H1 (cell line): ENCODE measurements around the gene EIF2B2. TPM values are rescaled to one million over a fixed set of nuclear protein-coding genes. Genes with fewer than 3 reads are reported as not detected.

ENCODE experiments used
- CTCF ChIA-PET: fragments of 300-600 bp; sonication (Branson Sonifier 250); formaldehyde crosslinking; loops from one replicate; lab custom pipeline; 2021; ENCODE audit not compliant: partially characterized antibody; lab: Charles Lee
- POLR2A ChIA-PET: fragments of 300-600 bp; sonication (Branson Sonifier 250); formaldehyde crosslinking; loops from one replicate; lab custom pipeline; 2021; ENCODE audit warnings: inconsistent platforms; ENCODE audit not compliant: partially characterized antibody; lab: Charles Lee
- DNase-seq, 2 experiments: peaks; one replicate each; pipeline versions ENCODE4 v3.0.0 to v3.0.0-alpha.2; 2010 to 2022; ENCODE audit warnings: low spot score in 2 of 2, low read depth in 1 of 2, mixed read lengths in 1 of 2
- FAIRE-seq: peaks from 2 replicates; lab custom pipeline; 2011; peaks lifted over from hg19 to GRCh38; lab: Jason Lieb, UNC
- H2AFZ ChIP-seq: 2 replicates; pipeline ENCODE4 v1.8.1; 2012; ENCODE audit warnings: low read length, inconsistent platforms
- H2AK5ac ChIP-seq: 2 replicates; pipeline ENCODE4 v1.6.1; 2013; ENCODE audit warnings: low read depth, low read length
- H2BK120ac ChIP-seq: replicated peaks from 2 replicates; pipeline ENCODE3; 2013; ENCODE audit warnings: low read depth, low read length, inconsistent platforms
- H2BK12ac ChIP-seq: 2 replicates; pipeline ENCODE4 v1.6.1; 2013; ENCODE audit warnings: low read depth, low read length
- H2BK15ac ChIP-seq: 2 replicates; pipeline ENCODE4 v1.6.1; 2013; ENCODE audit warnings: low read length
- H2BK20ac ChIP-seq: 2 replicates; pipeline ENCODE4 v1.6.1; 2013; ENCODE audit warnings: low read length
- H2BK5ac ChIP-seq: 2 replicates; pipeline ENCODE4 v1.6.1; 2013; ENCODE audit warnings: low read depth, low read length
- H3K14ac ChIP-seq: 2 replicates; pipeline ENCODE4 v1.6.1; 2013; ENCODE audit warnings: inconsistent platforms; ENCODE audit not compliant: insufficient read length
- H3K18ac ChIP-seq: 2 replicates; pipeline ENCODE4 v1.6.1; 2013; ENCODE audit warnings: low read length; ENCODE audit errors: extremely low read depth
- H3K23ac ChIP-seq: 2 replicates; pipeline ENCODE4 v1.6.1; 2013; ENCODE audit warnings: inconsistent platforms; ENCODE audit not compliant: insufficient read length
- H3K23me2 ChIP-seq: 2 replicates; pipeline ENCODE4 v1.6.1; 2013; ENCODE audit warnings: low read depth, low read length
- H3K27ac ChIP-seq: 2 replicates; pipeline ENCODE4 v1.6.1; 2011; ENCODE audit warnings: low read depth, low read length, inconsistent platforms
- H3K27me3 ChIP-seq, 4 experiments: replicated peaks in 1 of 4; 1 replicate in 1 of 4; 2 replicates in 3 of 4; pipeline versions ENCODE4 v1.6.1 to v1.8.1; 2011 to 2013; ENCODE audit warnings: low read length in 3 of 4, mild to moderate bottlenecking in 3 of 4, inconsistent platforms in 2 of 4, mixed read lengths in 2 of 4, moderate library complexity in 1 of 4; ENCODE audit not compliant: control insufficient read depth in 3 of 4, insufficient read depth in 3 of 4; ENCODE audit errors: extremely low read depth in 1 of 4
- H3K36me3 ChIP-seq, 4 experiments: 2 replicates each; pipeline versions ENCODE4 v1.6.1 to v1.8.1; 2011 to 2013; ENCODE audit warnings: mild to moderate bottlenecking in 4 of 4, low read length in 3 of 4, moderate library complexity in 2 of 4, control low read depth in 1 of 4, inconsistent platforms in 1 of 4; ENCODE audit not compliant: insufficient read depth in 4 of 4, control insufficient read depth in 2 of 4
- H3K4ac ChIP-seq: replicated peaks from 2 replicates; pipeline ENCODE3; 2013; ENCODE audit warnings: low read length, low read depth, mixed read lengths, inconsistent platforms; ENCODE audit not compliant: insufficient read length
- H3K4me1 ChIP-seq, 4 experiments: replicated peaks in 1 of 4; 1 replicate in 1 of 4; 2 replicates in 3 of 4; pipeline versions ENCODE4 v1.6.1 to v1.8.1; 2011 to 2013; ENCODE audit warnings: low read length in 3 of 4, inconsistent platforms in 2 of 4, mixed read lengths in 1 of 4; ENCODE audit not compliant: insufficient read depth in 4 of 4, control insufficient read depth in 3 of 4
- H3K4me2 ChIP-seq, 2 experiments: 2 replicates each; pipeline versions ENCODE4 v1.6.1 to v1.8.1; 2011 to 2013; ENCODE audit warnings: low read depth in 2 of 2, low read length in 2 of 2, control low read depth in 1 of 2, inconsistent platforms in 1 of 2, mild to moderate bottlenecking in 1 of 2; ENCODE audit not compliant: insufficient read depth in 1 of 2
- H3K4me3 ChIP-seq, 4 experiments: fragments of 200-600, 300-600 bp in 1 of 4; sonication (generic), shearing (Covaris generic), sonication (Bioruptor Twin) in 1 of 4; 2 replicates each; pipeline versions ENCODE4 v1.5.1 to v1.8.1; 2011 to 2016; ENCODE audit warnings: low read length in 4 of 4, low read depth in 3 of 4, control low read depth in 2 of 4, inconsistent platforms in 2 of 4, mild to moderate bottlenecking in 2 of 4, mixed read lengths in 1 of 4, moderate library complexity in 1 of 4; ENCODE audit not compliant: insufficient read depth in 2 of 4; ENCODE audit errors: extremely low read depth in 1 of 4
- H3K56ac ChIP-seq: replicated peaks from 2 replicates; pipeline ENCODE3; 2013; ENCODE audit warnings: low read depth, mild to moderate bottlenecking, mixed read lengths, low read length, inconsistent platforms; ENCODE audit not compliant: insufficient read length
- H3K79me1 ChIP-seq: 2 replicates; pipeline ENCODE4 v1.6.1; 2013; ENCODE audit warnings: low read depth, low read length, control low read depth
- H3K79me2 ChIP-seq, 2 experiments: 2 replicates each; pipeline versions ENCODE4 v1.6.1 to v1.8.1; 2012 to 2013; ENCODE audit warnings: low read length in 2 of 2, mild to moderate bottlenecking in 2 of 2, inconsistent platforms in 1 of 2; ENCODE audit not compliant: insufficient read depth in 2 of 2, control insufficient read depth in 1 of 2
- H3K9ac ChIP-seq, 4 experiments: replicated peaks in 1 of 4; 1 replicate in 1 of 4; 2 replicates in 3 of 4; pipeline versions ENCODE4 v1.6.1 to v1.8.1; 2011 to 2013; ENCODE audit warnings: low read depth in 3 of 4, low read length in 3 of 4, control low read depth in 2 of 4, mild to moderate bottlenecking in 2 of 4, moderate library complexity in 2 of 4, inconsistent platforms in 1 of 4; ENCODE audit errors: extremely low read depth in 1 of 4
- H3K9me3 ChIP-seq, 2 experiments: 2 replicates each; pipeline versions ENCODE4 v1.6.1 to v1.8.1; 2012 to 2013; ENCODE audit warnings: mild to moderate bottlenecking in 2 of 2, moderate library complexity in 2 of 2, control low read depth in 1 of 2, inconsistent platforms in 1 of 2, low read depth in 1 of 2, low read length in 1 of 2, mixed read lengths in 1 of 2; ENCODE audit not compliant: insufficient read depth in 2 of 2
- H4K20me1 ChIP-seq, 2 experiments: replicated peaks in 1 of 2; 2 replicates each; pipeline versions ENCODE3 to v1.8.1; 2011 to 2013; ENCODE audit warnings: inconsistent platforms in 2 of 2, low read length in 2 of 2, mild to moderate bottlenecking in 1 of 2; ENCODE audit not compliant: insufficient read depth in 2 of 2, control insufficient read depth in 1 of 2
- H4K5ac ChIP-seq: 2 replicates; pipeline ENCODE4 v1.6.1; 2013; ENCODE audit warnings: low read length, low read depth, mixed read lengths, inconsistent platforms; ENCODE audit not compliant: insufficient read length
- H4K8ac ChIP-seq: 2 replicates; pipeline ENCODE4 v1.8.0; 2013; ENCODE audit warnings: mild to moderate bottlenecking, moderate library complexity, low read length, inconsistent platforms; ENCODE audit not compliant: insufficient read depth; ENCODE audit errors: extremely low read depth
- H4K91ac ChIP-seq: replicated peaks from 2 replicates; pipeline ENCODE3; 2013; ENCODE audit warnings: low read length, mixed read lengths, inconsistent platforms; ENCODE audit not compliant: insufficient read length
- BCL11A ChIP-seq, 2 experiments: IDR thresholded peaks; one replicate each; pipeline ENCODE4 v1.6.1; 2011; ENCODE audit warnings: low read depth in 2 of 2, low read length in 2 of 2, mild to moderate bottlenecking in 2 of 2
- CEBPB ChIP-seq: IDR thresholded peaks from 2 replicates; pipeline ENCODE4 v1.6.1; 2012; ENCODE audit warnings: low read depth, low read length
- CHD1 ChIP-seq: IDR thresholded peaks from 2 replicates; pipeline ENCODE4 v1.6.1; 2012; ENCODE audit warnings: low read depth, low read length, improper control_type of control experiment
- NANOG ChIP-seq: IDR thresholded peaks from 2 replicates; pipeline ENCODE4 v1.6.1; 2011; ENCODE audit warnings: low read length, low read depth, mild to moderate bottlenecking, inconsistent platforms; ENCODE audit not compliant: insufficient read depth, poor library complexity, severe bottlenecking
- POLR2AphosphoS5 ChIP-seq: IDR thresholded peaks from 2 replicates; pipeline ENCODE4 v1.6.1; 2011; ENCODE audit warnings: low read depth, low read length
- RXRA ChIP-seq: IDR thresholded peaks from 2 replicates; pipeline ENCODE4 v1.6.1; 2011; ENCODE audit warnings: low read depth, mild to moderate bottlenecking, low read length, moderate library complexity; ENCODE audit not compliant: insufficient read depth
- TAF7 ChIP-seq: optimal IDR thresholded peaks from 2 replicates; pipeline ENCODE3; 2011; ENCODE audit warnings: low read depth, mild to moderate bottlenecking, inconsistent platforms, low read length, moderate library complexity, borderline replicate concordance
- TCF12 ChIP-seq: IDR thresholded peaks from 2 replicates; pipeline ENCODE4 v1.6.1; 2011; ENCODE audit warnings: low read depth, mild to moderate bottlenecking, low read length
- YY1 ChIP-seq: IDR thresholded peaks from 2 replicates; pipeline ENCODE4 v1.6.1; 2011; ENCODE audit warnings: low read depth, mild to moderate bottlenecking, low read length
- WGBS, 2 experiments: shearing (Covaris generic) in 1 of 2; methylation state at CpG; one replicate each; pipeline versions ENCODE4 v1.1.6 to v1.1.7; 2013 to 2015; ENCODE audit warnings: low lambda C conversion rate in 2 of 2, mixed read lengths in 2 of 2, inconsistent platforms in 1 of 2, low coverage in 1 of 2, missing lambda C conversion rate in 1 of 2; ENCODE audit not compliant: insufficient replicate concordance in 2 of 2, insufficient coverage in 1 of 2, insufficient read length in 1 of 2; ENCODE audit errors: extremely low coverage in 1 of 2, missing lambda C conversion rate in 1 of 2; 5-methylcytosine and 5-hydroxymethylcytosine counted together
- polyA plus RNA-seq, 7 experiments: library from polyadenylated mRNA; depleted of rRNA in 3 of 7; stranded (reverse) in 5 of 7; unstranded in 2 of 7; fragments of >200 nt in 5 of 7; fragments of 200-250 nt in 2 of 7; gene quantifications; 1 replicate in 5 of 7; 2 replicates in 1 of 7; 4 replicates in 1 of 7; pipeline versions ENCODE4 v1.2.1 to v1.2.3, GENCODE V29; 2011 to 2013; ENCODE audit warnings: missing spikeins in 2 of 7, mixed read lengths in 2 of 7
- total RNA-seq: library from RNA; stranded (reverse); fragmentation: NEBNext Ultra II Directional; extraction: Animal tissue kit (Norgen Biotek cat#: 25700); gene quantifications from 2 replicates; pipeline ENCODE4 v1.2.1, GENCODE V29; 2021

EIF2B2 gene
- total and polyA plus RNA-seq, 2 of the 8 experiments (the other 6 are each of a cell fraction or from before 2014, with no cell fraction given), result 42.6 to 79.9 TPM

GRCh38 chr14:75001899-75002298, 822 bp upstream of the EIF2B2 start:
- H2AFZ ChIP-seq, result peak overlapping the region; percentile 97
- H3K36me3 ChIP-seq, result peaks cover 3 to 17% (median 13%) of the 10 kb centered on the region in 4 experiments; a peak in 7 of 8 replicates
- H3K27me3 ChIP-seq, result no peaks in the 10 kb centered on the region
- H3K4ac ChIP-seq, result no peak overlapping the region
- no peaks in the 10 kb centered on the region for H3K9me3 ChIP-seq
- no peak overlapping the region for H2BK20ac ChIP-seq
- no peak overlapping the region for H4K5ac ChIP-seq
- POLR2A ChIA-PET, result no interaction called here
- peaks cover 0 to 5% (median 4%) of the 10 kb centered on the region in 4 experiments; a peak in 4 of 7 replicates for H3K4me1 ChIP-seq
- H3K4me3 ChIP-seq, result peak overlapping the region; percentile 47 to 93 (median 64); a peak in 7 of 8 replicates
- no peak overlapping the region for H2BK12ac ChIP-seq
- no peak overlapping the region for H2BK5ac ChIP-seq
- H4K91ac ChIP-seq, result no peak overlapping the region
- H4K20me1 ChIP-seq, result peaks cover 0 to 10% of the 10 kb centered on the region in 2 experiments
- H2BK120ac ChIP-seq, result no peak overlapping the region
- peaks cover 10% of the 10 kb centered on the region; the same call in 1 of the 2 replicates for H3K23me2 ChIP-seq
- peak overlapping the region; percentile 83 to 96 for H3K4me2 ChIP-seq
- no peak overlapping the region for H3K18ac ChIP-seq
- CTCF ChIA-PET, result interaction anchor here (0.7 to 3.7 kb wide), 6 partner anchors 11 to 86 kb away, joined by 3 to 29 read pairs (median 4); no protein-coding TSS in a partner anchor
- peaks cover 0 to 13% of the 10 kb centered on the region in 2 experiments; a peak in 2 of 4 replicates for H3K79me2 ChIP-seq
- H3K27ac ChIP-seq, result no peak overlapping the region
- no peak overlapping the region for H4K8ac ChIP-seq
- H2BK15ac ChIP-seq, result no peak overlapping the region
- no peak overlapping the region for H3K14ac ChIP-seq
- no peak for DNase-seq
- no peak for FAIRE-seq
- no peak overlapping the region for H3K56ac ChIP-seq
- no peak overlapping the region for H3K23ac ChIP-seq
- H2AK5ac ChIP-seq, result no peak overlapping the region
- H3K9ac ChIP-seq, result no peak overlapping the region
- H3K79me1 ChIP-seq, result peaks cover 6% of the 10 kb centered on the region
- WGBS, 2 experiments, result 77% methylated on average over 1 of the region's 1 CpG; no CpG with 5 or more reads in 1 of the 2 experiments
- TF ChIP-seq TCF12 (no peak), CEBPB (no peak), POLR2AphosphoS5 (no peak), BCL11A (IDR thresholded peaks at IDR 0.05; ENCODE audit: low read depth in 2 of 2, low read length in 2 of 2) (no peak), CHD1 (no peak), RXRA (no peak), YY1 (no peak), NANOG (no peak), TAF7 (no peak)
